ENCODE measurements around the gene FARS2. TPM values are rescaled to one million over a fixed set of nuclear protein-coding genes. Genes with fewer than 3 reads are reported as not detected.

Gene FARS2
- total and polyA plus RNA-seq, 9 of the 15 experiments (the other 6 are each of a cell fraction or from before 2014, with no cell fraction given), result 16.5 to 62.2 (median 27.0) TPM

GRCh38 chr6:5353971-5354370, 92.7 kb downstream of the FARS2 start:
- POLR2A ChIA-PET, result no interaction called here
- TF ChIP-seq GMEB1 (CRISPR knock-in tag; IDR thresholded peaks at IDR 0.05) (no peak), ZNF407 (IDR thresholded peaks at IDR 0.05; ENCODE audit: low read depth) (no peak), CBX8 (IDR thresholded peaks at IDR 0.05; ENCODE audit: borderline replicate concordance, extremely low read depth, low read depth, low read length, poor library complexity, severe bottlenecking) (no peak), ZNF24 (IDR thresholded peaks at IDR 0.05) (no peak), HMBOX1 (IDR thresholded peaks at IDR 0.05) (no peak), HNRNPL (IDR thresholded peaks at IDR 0.05; ENCODE audit: low read depth, low read length) (no peak), KLF10 (CRISPR knock-in tag; IDR thresholded peaks at IDR 0.05) (no peak)

More at GRCh38 chr6:5353971-5354370, 92.7 kb downstream of the FARS2 start:
- in situ Hi-C loops (cut with MboI) (no loop called here), intact Hi-C loops (cut with micrococcal nuclease) (no loop called here)
- Histone ChIP-seq H3K4me3 (no peak overlapping the region), H2AFZ (ENCODE audit: low read depth, low read length) (no peak overlapping the region), H3K27ac (ENCODE audit: extremely low read depth, low read depth, low read length) (no peak overlapping the region), H3K4me1 (replicated peaks in 1 of 2; ENCODE audit: control insufficient read depth in 2 of 2, insufficient read depth in 2 of 2, low read length in 2 of 2) (no peaks in the 10 kb centered on the region), H3K9ac (ENCODE audit: insufficient read depth in 1 of 2, low read depth in 2 of 2, low read length in 2 of 2) (no peak overlapping the region), H3K9me1 (ENCODE audit: control insufficient read depth, insufficient read depth, low read length) (no peaks in the 10 kb centered on the region), H3K9me3 (replicated peaks; ENCODE audit: control insufficient read depth, insufficient read depth, low read depth, low read length) (no peaks in the 10 kb centered on the region), H3K27me3 (ENCODE audit: control insufficient read depth in 2 of 2, insufficient read depth in 2 of 2, low read length in 2 of 2) (no peaks in the 10 kb centered on the region), H3K36me3 (ENCODE audit: control insufficient read depth, insufficient read depth, low read length) (no peaks in the 10 kb centered on the region), H3K4me2 (ENCODE audit: insufficient read depth, low read length) (no peak overlapping the region), H4K20me1 (replicated peaks; ENCODE audit: control insufficient read depth, insufficient read depth, low read length) (no peaks in the 10 kb centered on the region), H3K79me2 (ENCODE audit: control insufficient read depth, insufficient read depth, low read length) (no peaks in the 10 kb centered on the region)
- DNase-seq (ENCODE audit: extremely low read depth in 1 of 4, low spot score in 3 of 4) (no peak), FAIRE-seq (no peak), ATAC-seq (no peak)
- 24% methylated on average over 1 of the region's 1 CpG for WGBS (ENCODE audit: insufficient coverage, low coverage, missing lambda C conversion rate)
- BruUV-seq (replicated peaks), result no TSS peak
- CTCF ChIA-PET (ENCODE audit: low intra/inter-chr PET ratio), result no interaction called here
